Activated CD4-positive, alpha-beta T cell treated with anti-CD3 and anti-CD28 coated beads for 48 hours (primary cell): ENCODE data around the gene DOCK11.
A peak's percentile ranks its signal among the peaks of the same experiment; 100 is the strongest.
"Not testable (repeated sequence)": the region's sequence is repeated elsewhere in the genome, so short reads cannot be mapped to it uniquely, and the experiment has no call there.

ENCODE experiments used
- DNase-seq: peaks from one replicate; pipeline ENCODE4 v3.0.0-alpha.2; 2020

Gene DOCK11

DNA sequence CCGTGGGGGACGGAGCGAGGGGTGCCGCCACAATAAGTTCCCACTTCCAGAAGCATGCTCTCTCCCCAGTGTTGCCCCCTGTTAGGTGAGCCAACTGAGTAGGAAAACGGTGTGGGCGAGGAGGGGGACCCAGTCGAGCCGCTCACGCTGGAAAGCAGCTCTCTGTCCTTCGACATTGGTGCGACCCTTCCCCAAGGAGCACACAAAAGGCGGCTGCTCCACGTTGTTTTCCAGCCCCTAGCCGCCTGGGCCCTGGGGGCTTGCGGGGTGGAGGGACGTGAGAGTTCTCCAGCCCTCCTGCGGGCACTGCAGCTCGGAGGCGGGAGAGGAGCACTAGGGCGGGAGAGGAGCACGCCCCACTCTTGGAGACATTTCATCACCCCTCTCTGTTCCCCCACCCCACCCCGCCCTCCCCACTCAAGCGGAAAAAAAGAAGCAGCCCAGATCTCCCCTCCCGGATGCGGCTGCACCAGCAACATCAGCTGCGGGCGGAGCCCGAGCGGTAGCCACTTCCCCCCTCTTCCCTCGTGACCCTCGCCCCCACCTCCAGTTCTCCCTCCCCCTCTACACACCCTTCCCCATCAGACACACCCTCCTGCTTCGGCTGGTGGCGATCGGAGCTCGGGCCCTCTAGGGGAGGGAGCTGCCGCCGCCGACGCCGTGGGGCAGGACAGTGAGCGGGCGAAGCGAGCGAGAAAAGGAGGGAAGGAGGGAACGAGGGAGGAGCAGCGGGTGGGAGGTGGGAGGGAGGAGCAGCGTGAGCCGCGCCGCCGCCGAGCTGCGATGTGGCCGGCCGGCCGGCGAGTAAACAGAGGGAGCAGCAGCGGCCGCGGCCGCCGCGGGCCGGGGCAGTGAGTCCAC lies at the start of gene DOCK11:
Gene DOCK11, plus strand, starts transcription at position 755 of the 861 bp plus-strand sequence. CDS start 157 bp downstream, outside the sequence.
- DNase-seq = peak; percentile 85

DNA sequence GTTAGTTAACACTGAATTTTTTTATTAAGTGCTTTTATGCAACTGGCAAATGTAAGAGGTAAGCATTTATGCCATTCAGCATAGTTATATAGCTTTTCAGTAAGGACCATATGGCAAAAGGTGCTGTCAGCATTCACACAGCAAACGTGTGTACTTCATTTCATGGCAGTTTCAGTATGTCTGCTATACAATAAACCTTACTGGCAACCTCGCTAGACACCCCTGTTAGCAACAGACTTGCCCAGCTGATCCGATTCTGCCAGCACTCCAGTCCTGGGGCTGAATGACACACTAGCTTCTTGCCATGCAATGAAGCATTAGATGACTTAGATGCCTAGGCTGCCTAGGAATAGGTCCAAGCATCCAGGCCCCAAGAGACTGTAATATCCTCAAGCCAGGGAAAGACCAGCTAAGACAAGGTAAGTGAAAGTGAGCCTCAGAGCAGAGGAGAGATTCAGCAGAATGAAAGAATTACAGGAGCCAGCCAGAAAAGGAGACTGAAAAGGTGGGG lies 47.3 kb upstream of the DOCK11 start:
- DNase-seq = no peak

DNA sequence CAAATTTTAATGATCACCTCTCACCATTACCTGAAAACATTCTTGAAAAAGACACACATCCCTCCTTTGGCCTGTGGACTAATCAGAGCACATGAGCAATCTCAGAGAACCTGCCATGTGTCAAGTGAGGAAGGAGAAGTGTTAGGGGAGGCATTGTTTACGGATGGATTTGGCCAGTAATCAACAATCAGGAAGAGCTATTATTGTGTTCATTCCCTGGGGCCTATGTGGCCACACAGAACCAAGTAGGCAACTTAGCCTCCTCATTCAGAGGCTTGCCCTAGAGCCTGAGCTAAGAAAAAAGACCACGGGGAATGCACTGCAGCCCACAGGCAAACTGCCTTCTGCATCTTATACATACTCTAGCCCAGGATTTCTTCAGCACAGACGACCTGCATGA lies 40.6 kb upstream of the DOCK11 start:
- DNase-seq = no peak

DNA sequence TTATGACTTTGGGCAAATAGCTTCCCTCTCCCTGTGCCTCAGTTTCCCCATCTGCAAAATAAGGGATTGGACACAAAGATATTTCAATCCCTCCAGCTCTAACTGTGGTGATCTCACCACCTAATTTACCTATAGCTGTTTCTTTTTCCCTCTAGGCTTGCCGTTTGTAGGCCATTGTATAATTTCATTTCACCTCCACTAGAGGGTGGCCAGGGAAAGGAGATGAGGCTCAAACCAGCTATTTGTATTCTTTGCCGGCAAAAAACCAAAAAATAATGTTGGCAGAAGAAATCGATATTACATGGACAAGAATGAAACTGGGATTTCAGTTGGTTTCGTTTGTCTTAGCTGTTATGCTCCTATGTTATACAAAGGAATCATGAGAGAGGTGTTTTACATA lies 36.1 kb upstream of the DOCK11 start:
- peak; percentile 5 for DNase-seq

DNA sequence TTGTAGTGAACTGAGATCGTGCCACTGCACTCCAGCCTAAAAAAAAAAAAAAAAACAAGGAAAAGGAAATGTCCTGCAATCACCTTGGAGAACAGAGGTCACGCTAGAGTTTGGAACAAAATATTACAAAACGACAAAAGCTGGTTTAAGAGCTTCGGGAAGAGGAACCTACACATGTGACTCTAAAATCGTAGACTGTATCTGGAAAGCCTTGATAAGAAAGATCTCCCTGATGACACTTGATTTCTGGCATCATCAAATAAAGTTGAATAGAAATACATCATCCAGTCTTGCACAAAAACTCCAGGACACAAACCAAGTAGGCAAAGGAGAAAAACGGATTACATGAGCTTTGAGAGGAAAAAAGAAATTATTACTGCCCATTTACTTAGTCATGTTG lies 31.1 kb upstream of the DOCK11 start:
- DNase-seq = no peak

DNA sequence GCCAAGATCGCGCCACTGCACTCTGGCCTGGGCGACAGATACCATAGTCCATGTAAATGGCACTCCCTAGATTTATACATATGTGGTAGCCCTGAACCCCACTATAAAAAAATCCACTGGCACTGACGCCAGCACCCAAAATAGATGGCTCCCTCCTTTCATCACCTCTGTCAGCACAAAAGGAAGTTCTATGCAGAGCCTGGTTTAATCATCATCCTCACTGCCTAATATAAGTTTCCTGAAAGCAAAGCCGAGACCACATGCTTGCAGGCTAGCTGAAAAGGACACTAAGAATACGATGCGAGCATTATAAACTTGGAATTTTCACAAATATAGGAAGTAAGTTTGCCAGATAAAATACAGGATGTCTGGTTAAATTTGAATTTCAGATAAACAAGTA lies 27.5 kb upstream of the DOCK11 start:
- no peak for DNase-seq

DNA sequence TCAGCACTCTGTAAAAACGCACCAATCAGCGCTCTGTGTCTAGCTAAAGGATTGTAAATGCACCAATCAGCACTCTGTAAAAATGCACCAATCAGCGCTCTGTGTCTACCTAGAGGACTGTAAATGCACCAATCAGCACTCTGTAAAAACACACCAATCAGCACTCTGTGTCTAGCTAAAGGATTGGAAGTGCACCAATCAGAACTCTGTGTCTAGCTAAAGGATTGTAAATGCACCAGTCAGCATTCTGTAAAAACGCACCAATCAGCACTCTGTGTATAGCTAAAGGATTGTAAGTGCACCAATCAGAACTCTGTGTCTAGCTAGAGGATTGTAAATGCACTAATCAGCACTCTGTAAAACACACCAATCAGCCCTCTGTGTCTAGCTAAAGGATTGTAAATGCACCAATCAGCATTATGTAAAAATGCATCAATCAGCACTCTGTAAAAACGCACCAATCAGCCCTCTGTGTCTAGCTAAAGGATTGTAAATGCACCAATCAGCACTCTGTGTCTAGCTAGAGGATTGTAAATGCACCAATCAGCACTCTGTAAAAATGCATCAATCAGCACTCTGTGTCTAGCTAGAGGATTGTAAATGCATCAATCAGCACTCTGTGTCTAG lies 24.8 kb upstream of the DOCK11 start:
- DNase-seq = not testable (repeated sequence)

DNA sequence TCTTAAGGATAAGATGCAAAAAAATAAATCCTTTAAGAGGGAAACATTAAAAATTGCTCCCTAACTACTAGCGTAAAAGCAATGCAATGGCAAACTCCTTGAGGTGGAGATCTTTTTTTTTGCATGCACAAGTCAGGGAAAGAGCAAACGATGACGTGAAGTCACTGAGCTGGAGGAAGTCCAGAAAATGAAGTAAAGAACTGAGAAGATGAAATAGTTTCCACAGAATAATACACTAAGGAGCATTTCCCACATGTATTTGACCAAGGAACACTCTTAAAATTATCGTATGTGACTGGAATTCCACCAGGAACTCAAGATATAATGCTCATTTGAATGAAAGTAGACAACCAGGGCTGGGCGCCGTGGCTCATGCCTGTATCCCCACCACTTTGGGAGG lies 21.0 kb upstream of the DOCK11 start:
- no peak for DNase-seq

DNA sequence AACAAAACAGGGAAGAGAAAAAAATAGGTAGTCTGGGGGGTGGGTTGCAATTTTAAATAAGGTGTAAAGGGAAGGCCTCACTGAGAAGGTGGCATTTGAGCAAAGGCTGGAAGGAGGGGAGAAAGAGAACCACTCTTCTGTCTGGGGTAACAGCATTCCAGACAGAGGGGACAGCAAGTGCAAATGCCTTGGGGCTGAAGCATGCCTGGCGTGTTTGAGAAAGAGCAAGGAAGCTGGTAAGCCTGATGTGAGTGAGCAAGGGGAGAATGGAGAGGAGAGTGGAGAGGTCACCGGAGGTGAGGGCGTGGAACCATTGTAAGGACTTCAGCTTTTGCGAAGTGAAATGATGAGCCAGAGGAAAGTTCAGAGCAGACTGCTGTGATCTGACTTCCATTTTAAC lies 19.7 kb upstream of the DOCK11 start:
- no peak for DNase-seq

DNA sequence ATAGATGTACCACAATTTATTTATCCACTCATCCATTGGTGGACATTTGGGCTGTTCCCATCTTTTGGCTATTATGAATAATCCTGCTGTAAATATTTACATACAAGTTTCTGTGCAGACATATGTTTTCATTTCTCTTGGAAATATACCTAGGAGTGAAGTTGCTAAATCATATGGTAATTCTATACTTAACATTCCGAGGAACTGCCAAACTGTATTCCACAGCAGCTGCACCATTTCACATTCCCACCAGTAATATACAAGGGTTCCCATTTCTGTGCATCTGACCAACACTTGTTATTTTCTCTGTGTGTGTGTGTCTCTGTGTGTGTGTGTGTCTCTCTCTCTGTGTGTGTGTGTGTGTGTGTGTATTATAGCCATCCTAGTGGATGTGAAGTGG lies 15.4 kb upstream of the DOCK11 start:
- no peak for DNase-seq

DNA sequence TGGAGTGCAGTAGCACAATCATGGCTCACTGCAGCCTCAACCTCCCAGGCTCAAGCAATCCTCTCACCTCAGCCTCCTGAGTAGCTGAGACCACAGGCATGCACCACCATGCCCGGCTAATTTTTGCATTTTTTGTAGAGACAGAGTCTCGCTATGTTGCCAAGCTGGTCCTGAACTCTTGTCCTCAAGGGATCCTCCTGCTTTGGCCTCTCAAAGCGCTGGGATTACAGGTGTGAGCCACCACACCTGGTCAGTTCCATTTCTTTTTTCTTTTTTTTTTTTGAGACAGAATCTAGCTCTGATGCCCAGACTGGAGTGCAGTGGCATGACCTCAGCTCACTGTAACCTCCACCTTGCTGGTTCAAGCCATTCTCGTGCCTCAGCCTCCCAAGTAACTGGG lies 13.2 kb upstream of the DOCK11 start:
- not testable (repeated sequence) for DNase-seq

DNA sequence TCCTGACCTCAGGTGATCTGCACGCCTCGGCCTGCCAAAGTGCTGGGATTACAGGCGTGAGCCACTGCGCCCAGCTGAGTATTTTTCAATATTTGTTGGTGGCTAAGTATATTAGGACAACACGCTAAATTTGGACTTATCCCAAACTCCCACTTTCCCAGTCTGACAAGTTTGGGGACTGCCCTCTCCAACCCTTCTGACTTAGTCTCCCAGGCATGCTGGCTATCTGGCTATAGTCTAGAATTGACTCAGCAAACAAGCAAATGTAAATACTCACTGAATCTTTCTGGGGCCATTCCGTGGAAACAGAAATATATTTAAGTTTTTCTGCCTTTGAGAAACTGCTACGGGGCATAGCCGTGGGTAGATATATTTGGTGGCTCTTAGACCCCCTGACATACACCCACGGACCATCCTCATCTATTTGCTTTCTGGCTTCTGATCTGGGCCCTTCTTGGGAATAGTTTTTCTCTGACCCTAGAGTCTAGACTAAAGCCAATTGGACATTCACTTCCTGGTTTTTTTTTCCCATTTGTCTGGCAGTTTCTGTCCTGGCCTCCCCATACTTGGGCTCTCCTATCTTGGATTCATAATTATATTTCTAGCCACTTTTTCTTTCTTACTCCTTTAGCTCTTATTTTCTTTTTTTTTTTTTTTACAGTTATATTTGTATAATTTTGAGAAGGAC lies 11.3 kb upstream of the DOCK11 start:
- no peak for DNase-seq

DNA sequence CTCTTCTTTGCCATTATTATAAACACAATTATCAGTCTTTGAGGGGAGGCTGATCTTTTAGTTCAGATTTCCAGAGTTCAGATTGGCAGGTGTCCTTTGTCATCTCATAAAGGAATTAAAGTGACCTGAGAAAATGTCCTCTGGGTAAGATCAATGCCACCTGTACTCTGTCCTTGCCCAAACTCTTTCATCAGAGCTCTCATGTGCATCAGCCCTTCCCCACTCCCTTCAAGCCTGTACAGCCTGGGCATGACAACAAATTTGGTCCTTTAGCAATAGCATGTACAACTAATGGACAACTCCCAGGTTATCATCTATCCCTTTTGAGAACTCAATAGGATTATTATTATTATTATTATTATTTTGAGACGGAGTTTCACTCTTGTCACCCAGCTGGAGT lies 8.9 kb upstream of the DOCK11 start:
- DNase-seq = not testable (repeated sequence)

DNA sequence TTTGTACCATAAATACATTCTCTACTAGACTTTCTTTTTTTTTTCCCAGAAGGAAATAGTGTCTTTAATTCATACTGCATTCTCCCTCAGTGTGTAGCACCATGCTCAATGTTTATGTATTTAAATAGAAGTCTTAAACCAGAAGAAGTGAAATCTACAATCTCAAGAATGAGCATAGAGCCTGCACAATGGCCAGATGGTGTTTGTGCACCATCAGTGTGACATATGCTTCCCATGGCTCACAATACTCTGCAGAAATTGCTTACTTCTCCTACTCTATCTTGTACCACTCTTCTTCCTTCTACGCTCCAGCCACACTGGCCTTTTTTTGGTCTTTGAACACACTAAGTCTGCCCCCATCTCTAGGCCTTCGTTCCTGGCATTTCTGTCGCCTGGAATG lies 2.6 kb upstream of the DOCK11 start:
- DNase-seq = no peak

DNA sequence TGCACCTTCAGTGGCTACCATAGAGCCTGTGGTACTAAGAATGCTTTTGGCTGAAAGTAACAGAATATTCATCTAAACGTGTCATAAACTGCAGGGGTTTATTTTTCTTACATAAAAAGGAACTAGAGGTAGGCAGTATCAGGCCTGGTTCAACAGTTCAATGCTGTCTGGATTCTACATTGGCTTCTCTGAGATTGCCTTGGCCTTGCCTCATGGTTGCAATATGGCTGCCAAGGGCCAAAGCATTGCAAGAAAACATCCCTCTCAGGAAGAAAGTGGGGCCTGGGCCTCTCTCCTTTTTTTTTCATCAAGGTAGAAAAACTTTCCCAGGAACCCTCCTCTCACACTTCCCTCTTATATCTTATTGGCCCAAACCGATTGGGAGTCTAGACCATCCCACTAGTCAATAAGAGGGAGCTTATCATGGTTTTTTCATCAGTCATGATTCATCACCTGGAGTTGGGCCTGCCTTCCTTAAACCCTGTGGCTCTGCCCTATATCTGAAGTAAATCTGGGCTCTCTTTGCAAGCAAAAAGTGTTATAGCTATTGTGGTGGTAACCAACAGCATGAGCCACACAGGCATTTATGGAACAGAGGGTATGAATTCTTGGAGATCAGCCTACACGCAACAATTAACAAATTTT lies 1.8 kb upstream of the DOCK11 start:
- no peak for DNase-seq

DNA sequence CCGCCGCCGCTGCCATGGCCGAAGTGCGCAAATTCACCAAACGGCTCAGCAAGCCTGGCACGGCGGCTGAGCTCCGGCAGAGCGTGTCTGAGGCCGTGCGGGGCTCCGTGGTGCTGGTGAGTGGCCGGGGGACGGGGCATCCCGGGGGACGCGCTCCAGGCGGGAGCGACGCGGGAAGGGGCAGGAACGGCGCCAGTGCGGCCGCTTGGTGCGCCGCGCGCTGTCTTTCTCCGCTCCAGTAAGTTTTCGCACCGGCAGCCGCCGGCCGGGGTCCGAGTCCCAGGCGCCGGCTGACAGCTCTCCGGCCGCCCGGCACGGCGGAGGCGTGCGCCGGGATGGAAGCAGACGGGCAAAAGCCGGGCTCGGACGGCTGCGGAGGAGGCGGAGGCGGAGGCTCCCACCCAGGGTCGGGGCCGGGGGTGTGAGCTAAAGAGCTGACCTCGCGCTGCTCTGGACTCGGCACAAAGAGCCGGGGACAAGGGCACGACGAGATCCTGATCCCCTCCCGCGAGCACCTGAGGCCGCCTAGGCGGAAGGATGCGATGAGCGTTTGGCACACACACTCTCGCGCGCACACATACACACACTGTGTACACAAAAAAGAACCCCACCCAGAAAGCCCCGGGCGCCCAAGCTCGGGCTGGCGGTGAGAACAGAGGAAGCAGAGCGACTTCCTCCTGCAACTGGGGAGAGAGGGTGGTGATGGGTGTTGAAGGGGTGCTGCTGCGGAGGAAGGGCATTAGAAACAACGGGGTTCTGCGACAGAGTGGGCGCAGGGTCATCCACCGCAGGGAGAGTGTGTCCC lies 545 bp downstream of the DOCK11 start:
- peak; percentile 80 for DNase-seq

DNA sequence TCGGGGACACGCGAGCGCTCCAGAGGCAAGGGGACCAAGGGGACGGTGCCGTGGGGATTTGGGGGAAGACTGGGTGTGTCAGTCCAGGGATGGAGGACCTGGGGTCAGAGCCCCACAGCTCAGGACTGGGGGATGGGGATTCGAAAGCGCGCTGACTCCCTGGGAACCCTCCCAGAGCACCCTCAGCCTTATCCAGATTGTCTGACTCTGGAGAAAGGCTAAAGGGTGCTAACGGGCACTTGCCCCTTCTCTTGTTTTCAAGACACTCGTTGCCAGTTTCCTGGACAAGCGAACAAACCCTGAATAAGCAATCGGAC lies 1.1 kb downstream of the DOCK11 start:
- no peak for DNase-seq

DNA sequence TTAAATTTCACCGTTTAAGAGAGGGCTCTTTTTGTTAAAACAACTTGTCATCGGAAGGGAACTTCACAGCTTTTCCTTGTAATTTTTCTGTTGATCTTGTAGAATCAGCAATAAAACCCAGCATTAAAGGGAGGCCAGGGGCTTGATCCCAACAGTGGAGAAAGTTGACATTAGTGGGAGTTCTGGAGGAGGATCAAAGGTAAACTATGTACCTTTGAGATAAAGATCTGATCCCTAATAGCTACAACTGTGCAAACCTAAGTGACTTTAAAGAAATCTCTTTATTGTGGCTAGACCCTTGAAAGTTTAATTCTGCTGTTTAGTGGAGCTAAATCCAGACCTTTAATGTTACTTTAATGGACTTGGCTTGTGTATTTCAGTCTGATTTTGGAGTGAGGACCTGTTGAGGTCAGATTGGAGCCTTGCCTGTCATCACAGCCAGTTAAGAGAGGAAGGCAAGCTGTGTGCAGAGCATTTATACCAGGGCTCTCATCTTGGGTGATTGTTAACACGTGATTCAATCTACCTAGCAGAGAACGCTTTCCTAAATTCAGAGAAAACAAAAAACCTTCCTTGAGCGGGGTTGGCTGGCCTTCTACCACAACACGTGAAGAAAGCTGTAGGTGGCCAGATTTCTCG lies 1.7 kb downstream of the DOCK11 start:
- DNase-seq = no peak

DNA sequence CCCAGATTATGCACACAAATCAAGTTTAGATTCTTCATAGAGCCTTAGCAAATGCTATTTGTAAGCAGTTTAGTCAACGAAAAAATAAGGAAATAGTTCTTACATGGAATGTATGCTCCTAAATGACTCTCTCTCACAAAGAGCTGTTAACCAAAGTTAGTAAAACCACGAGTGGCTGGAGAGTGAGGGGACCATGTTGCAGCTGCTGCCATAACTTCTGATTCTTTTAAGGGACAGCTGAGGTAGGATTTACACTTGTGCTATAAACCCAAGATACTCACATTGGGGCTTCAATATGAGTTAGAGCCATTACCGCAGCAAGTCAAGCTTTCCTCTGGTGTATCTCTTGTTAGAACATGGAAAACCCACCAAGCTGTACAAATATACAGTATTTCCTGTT lies 2.7 kb downstream of the DOCK11 start:
- DNase-seq = no peak

DNA sequence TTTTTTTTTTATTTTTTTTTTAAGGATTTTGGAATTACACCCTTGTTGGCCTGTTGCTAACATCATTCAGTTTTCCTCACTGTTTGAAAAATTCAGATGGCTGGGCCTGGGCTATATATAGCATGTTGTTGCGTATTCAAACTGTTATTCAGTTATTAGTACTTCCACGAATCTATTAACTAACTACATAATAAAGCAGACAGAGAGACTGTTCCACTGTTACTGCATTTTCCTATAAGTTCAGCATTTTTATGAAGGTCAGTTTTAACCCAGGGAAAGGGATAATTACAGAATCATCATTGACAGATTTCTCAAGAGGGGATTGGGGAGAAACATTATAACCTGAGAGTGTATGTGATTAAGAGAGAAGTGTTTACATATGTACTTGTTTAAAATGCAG lies 3.1 kb downstream of the DOCK11 start:
- DNase-seq = no peak

DNA sequence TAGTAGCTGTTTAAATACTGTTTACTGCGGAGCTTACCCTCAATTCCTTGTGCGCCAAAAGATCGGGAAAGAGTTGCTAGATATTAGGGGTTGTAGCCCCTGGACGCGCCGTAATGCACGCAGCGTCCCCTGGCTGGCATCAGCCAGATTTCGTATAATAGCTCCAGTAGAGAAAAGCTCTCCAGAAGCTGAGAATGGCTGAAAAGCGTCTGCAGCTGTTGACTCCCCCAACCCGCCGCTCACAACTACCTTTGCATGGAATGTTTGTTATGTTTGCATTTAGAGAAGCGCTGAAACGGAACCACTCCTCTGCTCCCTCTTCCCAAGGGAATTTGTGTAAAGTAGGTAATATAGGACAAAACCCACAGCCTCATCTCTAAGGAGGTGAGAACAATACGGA lies 3.7 kb downstream of the DOCK11 start:
- no peak for DNase-seq

DNA sequence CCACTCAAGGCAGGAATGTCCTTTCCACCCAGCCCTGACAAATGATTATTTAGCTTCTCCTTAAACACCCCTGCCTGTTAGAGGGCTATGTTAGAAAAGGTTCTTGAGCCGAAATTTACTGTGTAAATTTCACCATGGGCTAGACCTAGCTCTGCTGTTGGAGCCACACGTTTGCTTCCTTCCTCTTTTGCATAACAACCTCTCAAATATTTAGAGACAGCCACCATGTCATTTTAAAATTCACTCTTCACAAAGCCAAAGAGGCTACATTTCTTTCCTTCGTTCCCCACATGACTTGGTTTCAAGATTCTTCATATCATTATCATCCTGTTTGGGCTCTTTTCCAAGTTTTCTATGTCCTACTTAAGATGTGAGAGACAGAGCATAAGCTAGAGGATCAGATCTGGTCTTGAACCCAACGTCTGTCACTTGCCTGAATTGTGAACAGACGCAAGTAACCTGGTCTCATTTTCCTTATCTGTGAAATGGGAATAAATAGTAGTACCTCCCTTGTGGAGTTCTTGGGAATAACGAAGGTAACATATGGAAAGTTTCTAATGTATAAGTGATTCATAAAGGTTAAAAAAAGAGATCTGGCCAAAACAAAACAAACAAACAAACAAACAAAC lies 6.7 kb downstream of the DOCK11 start:
- DNase-seq = no peak
